ENCODE results near the gene SACS. TPM values are rescaled to one million over a fixed set of nuclear protein-coding genes. Genes with fewer than 3 reads are reported as not detected.

SACS gene
- total and polyA plus RNA-seq, 2 of the 4 experiments (the other 2 are of a cell fraction) = 14.7 to 121 TPM

- Histone ChIP-seq H2BK5ac (ENCODE audit: low read depth, low read length, poor library complexity, severe bottlenecking) (peak overlapping the region; percentile 3), H3K9ac (ENCODE audit: low read depth, low read length) (no peak overlapping the region), H3K4me1 (ENCODE audit: control insufficient read depth, insufficient read depth, low read length) (peaks cover 14% of the 10 kb centered on the region), H3K9me3 (ENCODE audit: control insufficient read depth, insufficient read depth, low read length) (no peaks in the 10 kb centered on the region; the same call in 1 of the 2 replicates), H4K20me1 (ENCODE audit: insufficient read depth, low read length) (peaks cover 16% of the 10 kb centered on the region), H3K27ac (ENCODE audit: insufficient read depth, low read length) (peak overlapping the region; percentile 63; the same call in 1 of the 2 replicates), H4K5ac (ENCODE audit: low read depth, low read length) (no peak overlapping the region), H3K56ac (ENCODE audit: extremely low read depth, insufficient read depth, low read length) (no peak overlapping the region), H3K27me3 (ENCODE audit: control insufficient read depth, insufficient read depth, low read length) (no peaks in the 10 kb centered on the region), H2AFZ (replicated peaks; ENCODE audit: low read length, poor library complexity) (no peak overlapping the region), H3K4ac (ENCODE audit: low read depth, low read length) (no peak overlapping the region), H3K4me2 (ENCODE audit: low read depth, low read length) (peak overlapping the region; percentile 17; the same call in 1 of the 2 replicates), H2BK120ac (ENCODE audit: low read depth, low read length) (no peak overlapping the region), H3K79me1 (ENCODE audit: low read depth in 1 of 2, low read length in 2 of 2) (peaks cover 33 to 46% of the 10 kb centered on the region in 2 experiments), H3K23ac (ENCODE audit: low read depth, low read length) (no peak overlapping the region), H4K8ac (ENCODE audit: low read depth in 2 of 2, low read length in 2 of 2) (no peak overlapping the region), H3K14ac (replicated peaks; ENCODE audit: low read depth, low read length) (no peak overlapping the region), H3K4me3 (ENCODE audit: insufficient read depth, low read depth, low read length) (no peak overlapping the region), H2BK20ac (ENCODE audit: low read depth, low read length) (no peak overlapping the region), H2AK5ac (ENCODE audit: low read depth, low read length) (no peak overlapping the region), H3K18ac (ENCODE audit: low read depth, low read length) (no peak overlapping the region), H2AK9ac (replicated peaks; ENCODE audit: low read depth, low read length, poor library complexity) (no peak overlapping the region), H4K91ac (ENCODE audit: insufficient read depth, low read depth, low read length) (no peak overlapping the region), H3K9me1 (ENCODE audit: insufficient read depth, low read length) (peaks cover 7% of the 10 kb centered on the region), H3K36me3 (ENCODE audit: control insufficient read depth, insufficient read depth, low read length) (peaks cover 37% of the 10 kb centered on the region), H2BK15ac (ENCODE audit: low read depth, low read length) (no peak overlapping the region)
- peak; percentile 63 for ATAC-seq (ENCODE audit: low read depth)
- in situ Hi-C loops (cut with MboI; ENCODE audit: low sequenced_read_pairs) (no loop called here), dilution Hi-C loops (cut with HindIII; ENCODE audit: low sequenced_read_pairs, unreplicated experiment) (no loop called here), intact Hi-C loops (cut with micrococcal nuclease) (no loop called here)
- no peak for TF ChIP-seq NFE2L2 (IDR thresholded peaks at IDR 0.05; ENCODE audit: low read depth, low read length)
- TF ChIP-seq USF2 (IDR thresholded peaks at IDR 0.05; ENCODE audit: low read depth, low read length) = no peak
- no peak for TF ChIP-seq CTCF (conservative IDR thresholded peaks at IDR 0.05; ENCODE audit: low read depth, low read length)
- TF ChIP-seq CEBPB (IDR thresholded peaks at IDR 0.05; ENCODE audit: low read depth, low read length) = no peak
- TF ChIP-seq MAZ (IDR thresholded peaks at IDR 0.05; ENCODE audit: borderline replicate concordance, low read depth, low read length) = no peak
- no peak for TF ChIP-seq POLR2A (IDR thresholded peaks at IDR 0.05; ENCODE audit: low read depth, low read length)
- no peak for TF ChIP-seq BHLHE40 (IDR thresholded peaks at IDR 0.05; ENCODE audit: low read depth, low read length)
- no peak for TF ChIP-seq ELK1 (IDR thresholded peaks at IDR 0.05; ENCODE audit: borderline replicate concordance, low read depth, low read length)
- no peak for TF ChIP-seq RCOR1 (IDR thresholded peaks at IDR 0.05; ENCODE audit: insufficient replicate concordance, low read length)
- no peak for TF ChIP-seq MAFK (IDR thresholded peaks at IDR 0.05; ENCODE audit: low read depth, low read length)
- no peak for TF ChIP-seq RAD21 (IDR thresholded peaks at IDR 0.05; ENCODE audit: low read length)
- TF ChIP-seq FOS (IDR thresholded peaks at IDR 0.05; ENCODE audit: low read depth, low read length) = no peak
- TF ChIP-seq RFX5 (IDR thresholded peaks at IDR 0.05; ENCODE audit: low read depth, low read length) = no peak
- no peak for TF ChIP-seq CHD1 (IDR thresholded peaks at IDR 0.05; ENCODE audit: low read depth, low read length)
- TF ChIP-seq MXI1 (IDR thresholded peaks at IDR 0.05; ENCODE audit: borderline replicate concordance, low read depth, low read length) = no peak
- TF ChIP-seq SMC3 (IDR thresholded peaks at IDR 0.05; ENCODE audit: low read depth, low read length) = no peak
- POLR2A ChIA-PET (ENCODE audit: unreplicated experiment) = no interaction called here
- whole genome bisulfite sequencing, 2 experiments (ENCODE audit: extremely low coverage in 2 of 2, insufficient read length in 1 of 2) = 17% methylated on average over 1 of the region's 4 CpGs; no CpG with 5 or more reads in 1 of the 2 experiments
- CTCF ChIA-PET = no interaction called here
- no TSS peak for BruUV-seq (replicated peaks)
- DNase-seq = no peak
Measured at GRCh38 chr13:23344931-23345595, 88.4 kb downstream of the SACS start.

Data from IMR-90 (cell line).